ENCODE measurements around the gene FKBP6. TPM values are rescaled to one million over a fixed set of nuclear protein-coding genes. Genes with fewer than 3 reads are reported as not detected.
"Not testable (repeated sequence)": the region's sequence is repeated elsewhere in the genome, so short reads cannot be mapped to it uniquely, and the experiment has no call there.

Gene FKBP6
- total RNA-seq, 1 donor: not detected

DNA sequence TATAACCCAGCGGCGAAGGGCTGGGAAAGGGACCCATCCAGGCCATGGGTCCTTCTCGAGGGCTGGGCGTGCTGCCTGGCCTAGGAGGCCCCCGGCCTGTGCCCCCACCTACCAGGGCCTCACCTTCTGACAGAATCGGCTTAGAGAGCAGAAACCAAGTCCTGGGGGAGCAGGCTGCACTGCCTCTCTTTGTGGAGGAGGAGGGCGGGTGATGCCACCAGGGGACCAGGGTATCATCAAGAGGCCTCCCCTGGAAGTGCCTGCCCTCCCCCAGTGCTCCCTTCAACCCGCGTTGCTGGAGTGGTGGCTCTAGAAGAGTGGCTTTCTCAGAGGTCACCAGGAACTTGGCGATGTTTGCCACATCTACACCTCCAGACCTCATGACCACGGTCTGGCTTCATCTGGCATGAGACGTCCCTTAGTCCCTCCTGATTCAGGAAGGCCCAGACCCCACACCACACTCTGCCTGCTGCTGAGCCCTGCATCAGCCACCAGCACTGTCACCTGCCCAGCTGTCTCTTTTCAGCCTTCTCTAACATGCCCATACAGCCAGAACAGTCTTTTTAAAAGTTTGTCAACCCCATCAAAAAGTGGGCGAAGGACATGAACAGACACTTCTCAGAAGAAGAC is 31.9 kb downstream of the FKBP6 start:
- Histone ChIP-seq H3K4me1 (ENCODE audit: insufficient read depth, low read length) (peaks cover 6% of the 10 kb centered on the region), H3K4me3 (ENCODE audit: low read length) (no peak overlapping the region), H3K9me3 (ENCODE audit: low read depth, low read length) (no peaks in the 10 kb centered on the region), H3K27me3 (ENCODE audit: insufficient read depth, low read length) (no peaks in the 10 kb centered on the region)

DNA sequence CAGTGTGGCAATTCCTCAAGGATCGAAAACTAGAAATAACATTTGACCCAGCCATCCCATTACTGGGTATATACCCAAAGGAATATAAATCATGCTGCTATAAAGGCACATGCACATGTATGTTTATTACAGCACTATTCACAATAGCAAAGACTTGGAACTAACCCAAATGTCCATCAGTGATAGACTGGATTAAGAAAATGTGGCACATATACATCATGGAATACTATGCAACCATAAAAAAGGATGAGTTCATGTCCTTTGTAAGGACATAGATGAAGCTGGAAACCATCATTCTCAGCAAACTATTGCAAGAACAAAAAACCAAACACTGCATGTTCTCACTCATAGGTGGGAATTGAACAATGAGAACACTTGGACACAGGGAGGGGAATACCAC is 32.6 kb downstream of the FKBP6 start:
- H3K4me3 ChIP-seq (ENCODE audit: low read length); H3K9me3 ChIP-seq (ENCODE audit: low read depth, low read length); H3K27me3 ChIP-seq (ENCODE audit: insufficient read depth, low read length); H3K4me1 ChIP-seq (ENCODE audit: insufficient read depth, low read length): not testable (repeated sequence)

DNA sequence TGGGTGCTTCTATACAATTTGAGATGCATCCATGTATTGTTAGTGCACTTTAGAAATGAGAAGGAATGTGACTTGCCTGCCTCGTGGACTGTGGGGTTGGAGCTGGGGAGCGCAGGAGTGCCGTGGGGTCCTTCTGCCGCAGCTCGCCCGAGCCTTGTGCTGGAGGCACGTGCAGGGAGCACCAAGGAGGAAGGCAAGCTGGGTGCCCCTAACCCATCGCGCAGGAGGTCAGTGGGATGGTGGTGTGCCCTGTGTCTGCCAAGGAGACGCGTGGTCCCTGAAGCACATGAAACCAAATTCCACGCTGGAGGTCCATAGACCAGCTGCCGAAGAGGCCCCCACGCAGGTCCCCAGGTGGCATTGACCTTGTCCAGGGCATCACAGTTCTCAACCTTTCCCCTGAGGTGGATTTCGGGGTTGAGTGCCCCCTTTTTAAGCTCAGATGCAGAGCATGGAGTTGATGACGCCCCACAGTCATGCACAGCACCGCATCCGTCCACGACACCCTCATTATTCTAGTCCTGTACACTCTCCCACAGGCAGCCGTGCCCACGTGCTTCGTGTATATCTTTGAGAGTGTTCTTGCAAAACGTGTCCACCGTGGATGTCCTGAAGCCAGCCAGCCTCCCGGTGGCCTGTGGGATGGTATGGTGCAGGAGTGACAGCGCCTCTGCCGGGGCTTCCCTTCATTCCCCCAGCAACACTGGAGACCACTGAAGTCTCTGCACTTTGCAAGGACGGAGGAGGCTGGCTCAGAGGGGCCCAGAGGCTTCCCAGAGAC is 35.5 kb downstream of the FKBP6 start:
- H3K4me1 ChIP-seq (ENCODE audit: insufficient read depth, low read length): peaks cover 9% of the 10 kb centered on the region
- no peak overlapping the region for H3K4me3 ChIP-seq (ENCODE audit: low read length)
- no peaks in the 10 kb centered on the region for H3K27me3 ChIP-seq (ENCODE audit: insufficient read depth, low read length)

DNA sequence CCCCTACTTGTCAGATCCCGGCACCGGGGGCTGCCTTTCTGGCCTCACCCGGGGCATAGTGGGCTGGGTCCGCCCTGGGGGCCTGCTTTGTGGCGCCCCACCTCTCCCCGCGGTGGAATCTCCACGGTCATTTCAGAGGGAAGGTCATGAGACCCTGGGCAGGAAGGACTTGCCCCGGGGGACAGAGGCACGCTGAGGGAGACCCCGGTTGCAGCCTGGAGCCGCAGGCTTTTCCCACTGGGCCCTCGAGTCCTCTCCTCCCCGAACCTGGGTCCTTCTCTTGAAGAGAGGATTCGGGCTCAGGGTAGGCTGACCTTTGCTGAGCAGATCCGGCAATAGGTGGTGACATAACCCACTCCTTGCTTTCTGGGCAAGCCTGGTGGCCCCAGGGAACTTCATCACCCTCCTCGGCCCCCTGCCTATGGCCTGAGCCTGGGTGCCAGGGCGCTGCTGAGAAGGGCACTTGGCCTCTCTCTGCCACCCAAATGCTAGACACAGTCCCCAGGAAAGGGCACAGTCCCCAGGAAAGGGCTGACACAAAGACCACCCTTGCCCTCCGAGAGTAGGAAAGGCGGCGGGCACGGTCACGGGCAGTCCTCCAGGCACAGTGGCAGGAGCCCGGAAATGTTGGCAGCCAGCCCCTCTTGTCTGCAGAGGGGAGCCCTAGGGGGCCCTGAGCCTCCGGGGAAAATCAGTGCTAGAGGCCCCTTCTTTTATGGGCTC is 36.2 kb downstream of the FKBP6 start:
- H3K27me3 ChIP-seq (ENCODE audit: insufficient read depth, low read length): no peaks in the 10 kb centered on the region
- H3K4me1 ChIP-seq (ENCODE audit: insufficient read depth, low read length): peaks cover 9% of the 10 kb centered on the region
- no peak overlapping the region for H3K4me3 ChIP-seq (ENCODE audit: low read length)
- H3K9me3 ChIP-seq (ENCODE audit: low read depth, low read length): no peaks in the 10 kb centered on the region

More for the DNA sequence above, 35.5 kb downstream of the FKBP6 start:
- H3K9me3 ChIP-seq (ENCODE audit: low read depth, low read length): no peaks in the 10 kb centered on the region

DNA sequence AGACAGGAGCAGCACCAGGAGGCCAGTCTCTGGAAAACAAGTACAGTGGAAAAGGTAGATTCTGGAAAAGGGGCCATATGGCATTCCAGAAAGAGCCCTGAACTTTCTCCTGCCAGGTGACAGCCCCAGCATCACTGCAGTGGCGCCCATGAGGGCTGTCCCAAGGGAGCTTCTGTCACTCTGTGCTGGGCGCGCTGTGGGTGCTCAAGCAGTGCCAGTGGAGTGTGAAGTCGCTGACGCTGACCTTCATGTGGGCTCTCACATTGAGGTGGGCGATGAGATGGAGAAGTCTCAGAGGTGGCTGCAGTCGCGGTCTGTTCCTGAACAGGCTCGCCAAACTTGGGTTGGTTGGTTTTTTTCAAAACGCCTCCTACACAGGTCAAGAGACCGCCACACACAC is 38.2 kb downstream of the FKBP6 start:
- Histone ChIP-seq H3K9me3 (ENCODE audit: low read depth, low read length) (no peaks in the 10 kb centered on the region), H3K27me3 (ENCODE audit: insufficient read depth, low read length) (no peaks in the 10 kb centered on the region), H3K4me3 (ENCODE audit: low read length) (no peak overlapping the region), H3K4me1 (ENCODE audit: insufficient read depth, low read length) (peaks cover 9% of the 10 kb centered on the region)

DNA sequence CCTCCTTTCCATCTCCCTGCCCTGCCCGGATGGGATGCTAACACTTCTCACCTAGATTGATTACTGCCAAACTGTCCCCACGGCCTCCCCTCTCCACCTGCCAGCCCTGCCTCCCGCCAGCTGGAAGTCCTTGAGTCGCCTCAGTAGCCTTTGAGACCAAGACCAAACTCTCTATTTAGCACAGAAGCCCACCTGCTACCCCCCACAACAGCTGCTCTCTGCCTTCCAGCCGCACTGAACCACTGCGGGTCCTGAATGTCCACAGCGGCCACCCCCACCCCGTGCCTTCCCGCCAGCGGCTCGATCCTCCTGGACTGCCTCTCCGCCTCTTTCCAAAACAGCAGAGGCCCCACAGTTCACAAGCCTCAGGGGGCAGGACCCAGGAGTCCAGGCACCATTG is 39.0 kb downstream of the FKBP6 start:
- peaks cover 9% of the 10 kb centered on the region for H3K4me1 ChIP-seq (ENCODE audit: insufficient read depth, low read length)
- H3K4me3 ChIP-seq (ENCODE audit: low read length): no peak overlapping the region
- H3K9me3 ChIP-seq (ENCODE audit: low read depth, low read length): no peaks in the 10 kb centered on the region
- no peaks in the 10 kb centered on the region for H3K27me3 ChIP-seq (ENCODE audit: insufficient read depth, low read length)

DNA sequence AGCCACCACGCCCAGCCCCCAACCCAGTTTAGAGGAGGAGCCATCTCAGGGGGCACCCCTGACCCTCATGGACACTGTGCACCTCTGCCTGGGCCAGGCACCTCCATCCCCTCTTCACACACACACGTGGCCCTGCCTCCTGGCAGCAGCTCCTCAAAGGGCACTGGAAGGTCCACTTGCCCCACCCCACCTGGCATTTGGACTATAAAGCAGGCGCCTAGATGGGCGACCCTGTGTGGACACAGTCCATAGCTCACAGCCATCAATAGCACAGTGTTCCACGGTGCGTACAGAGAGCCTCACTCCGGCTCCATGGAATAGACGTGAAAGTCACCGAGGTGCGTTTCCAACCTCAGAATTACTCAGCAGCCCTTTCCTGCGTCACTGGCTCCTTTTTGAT is 41.0 kb downstream of the FKBP6 start:
- H3K4me1 ChIP-seq (ENCODE audit: insufficient read depth, low read length): peaks cover 9% of the 10 kb centered on the region
- H3K9me3 ChIP-seq (ENCODE audit: low read depth, low read length): no peaks in the 10 kb centered on the region
- no peaks in the 10 kb centered on the region for H3K27me3 ChIP-seq (ENCODE audit: insufficient read depth, low read length)

DNA sequence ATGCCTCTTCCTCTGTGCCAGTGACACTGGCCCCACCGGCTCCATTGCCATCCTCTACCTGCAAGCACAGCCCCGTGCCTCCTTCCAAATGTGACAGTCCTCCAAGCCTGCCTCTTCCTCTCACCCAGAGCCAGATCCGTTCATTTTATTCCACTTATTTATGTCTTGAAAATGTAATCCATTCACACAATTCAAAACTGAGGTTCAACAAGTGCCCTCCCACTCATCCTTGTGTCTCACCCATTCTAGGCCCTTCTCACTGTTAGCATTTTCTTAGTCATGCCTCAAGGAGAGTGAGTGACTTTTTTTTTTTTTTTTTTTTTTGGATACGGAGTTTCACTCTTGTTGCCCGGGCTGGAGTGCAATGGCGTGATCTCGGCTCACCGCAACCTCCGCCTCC is 41.7 kb downstream of the FKBP6 start:
- Histone ChIP-seq H3K9me3 (ENCODE audit: low read depth, low read length) (no peaks in the 10 kb centered on the region), H3K4me1 (ENCODE audit: insufficient read depth, low read length) (peaks cover 9% of the 10 kb centered on the region), H3K4me3 (ENCODE audit: low read length) (no peak overlapping the region), H3K27me3 (ENCODE audit: insufficient read depth, low read length) (no peaks in the 10 kb centered on the region)

More for the DNA sequence above, 41.0 kb downstream of the FKBP6 start:
- H3K4me3 ChIP-seq (ENCODE audit: low read length): no peak overlapping the region

DNA sequence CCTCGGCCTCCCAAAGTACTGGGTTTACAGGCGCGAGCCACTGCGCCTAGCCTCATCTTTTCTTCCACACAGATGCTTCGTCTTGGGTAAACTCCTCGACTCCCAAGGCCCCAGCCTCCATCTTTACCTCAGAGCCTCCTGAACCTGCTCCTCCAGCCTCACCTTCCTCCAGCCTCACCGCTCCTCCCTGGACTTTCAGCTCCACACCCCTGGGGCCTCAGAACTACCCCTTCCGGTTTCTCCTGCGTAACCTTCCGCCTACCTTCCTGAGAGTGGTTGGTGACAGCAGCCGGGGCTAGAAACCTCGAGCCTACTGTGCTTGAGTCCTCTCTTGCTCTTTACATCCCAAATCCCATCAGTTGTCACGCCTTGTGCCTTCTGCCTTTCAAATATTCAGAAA is 45.8 kb downstream of the FKBP6 start:
- peaks cover 3% of the 10 kb centered on the region for H3K27me3 ChIP-seq (ENCODE audit: insufficient read depth, low read length)
- no peaks in the 10 kb centered on the region for H3K4me1 ChIP-seq (ENCODE audit: insufficient read depth, low read length)
- no peak overlapping the region for H3K4me3 ChIP-seq (ENCODE audit: low read length)
- H3K9me3 ChIP-seq (ENCODE audit: low read depth, low read length): no peaks in the 10 kb centered on the region

DNA sequence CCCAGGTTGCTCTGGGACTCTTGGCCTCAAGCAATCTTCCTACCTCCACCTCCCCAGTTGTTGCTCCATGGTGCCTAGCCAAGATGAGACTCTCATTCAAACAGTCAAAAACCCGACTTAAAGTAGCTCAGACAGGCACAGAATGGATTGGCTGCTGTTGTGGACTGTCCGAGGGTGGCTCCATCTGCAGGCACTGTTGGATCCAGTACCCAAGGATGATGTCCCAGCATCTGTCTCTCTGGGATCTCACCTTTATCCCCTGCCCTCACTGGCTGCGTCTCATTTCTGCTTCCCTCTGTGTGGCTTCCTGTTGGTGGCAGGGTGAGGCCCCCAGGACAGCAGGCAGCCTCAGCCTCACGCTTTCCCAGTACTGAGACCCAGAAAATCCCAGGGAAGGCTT is 48.3 kb downstream of the FKBP6 start:
- not testable (repeated sequence) for H3K4me3 ChIP-seq (ENCODE audit: low read length); H3K4me1 ChIP-seq (ENCODE audit: insufficient read depth, low read length); H3K27me3 ChIP-seq (ENCODE audit: insufficient read depth, low read length); H3K9me3 ChIP-seq (ENCODE audit: low read depth, low read length)

DNA sequence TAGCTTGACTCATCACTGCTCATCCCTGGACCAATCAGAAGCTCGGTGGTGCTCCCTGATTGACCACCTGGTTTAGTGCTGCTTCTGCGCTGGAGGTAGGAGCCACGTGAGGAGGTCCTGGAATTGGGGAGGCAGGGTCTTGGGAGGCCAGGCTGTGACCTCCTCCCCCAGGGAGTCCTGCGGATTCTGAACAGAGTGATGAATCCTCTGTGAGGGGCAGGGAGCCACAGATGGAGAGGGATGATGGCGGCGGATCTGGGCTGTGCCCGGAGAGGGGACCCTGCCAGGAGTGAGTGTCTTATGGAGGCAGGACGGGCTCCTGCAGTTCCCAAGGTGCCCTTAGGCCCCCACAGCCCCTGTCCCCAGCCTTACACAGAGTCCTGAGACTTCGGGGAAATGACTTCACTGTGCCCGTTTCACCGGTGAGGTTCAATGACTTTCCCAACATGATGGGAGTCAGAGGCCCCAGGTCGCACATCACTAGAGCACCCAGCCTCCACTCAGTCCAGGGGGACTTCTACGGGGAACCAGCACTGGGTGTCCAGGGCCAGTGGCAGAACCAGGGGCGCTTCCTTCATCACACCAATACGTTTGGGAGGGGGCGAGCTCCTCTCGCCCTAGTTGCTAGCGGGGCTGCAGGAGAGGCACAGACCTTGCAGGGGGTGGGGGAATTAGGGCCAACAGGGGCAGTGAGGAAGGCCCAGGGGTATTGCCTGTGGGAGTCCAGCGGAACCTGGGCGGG is 48.9 kb downstream of the FKBP6 start:
- Histone ChIP-seq H3K27me3 (ENCODE audit: insufficient read depth, low read length) (peaks cover 3% of the 10 kb centered on the region), H3K9me3 (ENCODE audit: low read depth, low read length) (no peaks in the 10 kb centered on the region), H3K4me1 (ENCODE audit: insufficient read depth, low read length) (no peaks in the 10 kb centered on the region), H3K4me3 (ENCODE audit: low read length) (no peak overlapping the region)

DNA sequence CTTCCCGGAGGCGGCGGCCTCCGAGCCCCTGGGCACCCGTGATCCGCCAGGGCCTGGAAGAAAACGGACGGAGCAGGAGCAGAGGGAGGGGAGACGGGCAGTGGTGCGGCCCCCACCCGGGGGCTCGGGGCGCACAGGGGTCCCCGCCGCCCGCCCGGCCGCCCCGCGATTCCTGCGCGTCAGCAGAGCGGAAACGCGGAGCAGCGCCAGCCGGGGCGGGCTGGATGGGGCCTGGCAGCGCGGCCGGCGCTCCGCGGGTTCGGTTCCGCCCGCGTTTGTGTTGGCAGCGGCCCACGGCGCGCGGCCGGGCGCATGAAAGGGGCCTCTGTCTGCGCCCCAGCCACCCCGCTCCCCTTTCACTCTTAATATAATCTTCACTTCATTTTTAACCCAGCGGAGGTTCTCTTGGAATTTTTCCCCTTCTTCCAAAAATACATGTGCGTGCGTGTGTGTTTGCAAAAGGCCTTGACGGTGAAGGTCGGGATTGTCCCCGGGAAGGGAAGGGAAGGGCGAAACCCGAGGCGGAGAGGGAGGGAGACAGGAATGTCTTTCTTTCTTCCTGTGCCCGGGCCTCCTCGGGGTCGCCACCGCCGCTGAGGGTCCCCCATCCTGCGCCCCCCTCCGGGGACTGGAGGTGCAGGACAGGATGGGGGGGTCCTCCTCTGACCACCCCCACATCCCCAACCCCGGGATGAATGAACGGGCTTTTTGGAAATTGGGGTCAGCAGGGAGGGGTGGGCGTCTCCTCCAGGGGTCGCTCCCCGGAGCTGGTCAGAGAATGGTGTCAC is 49.6 kb downstream of the FKBP6 start:
- not testable (repeated sequence) for H3K9me3 ChIP-seq (ENCODE audit: low read depth, low read length); H3K4me3 ChIP-seq (ENCODE audit: low read length); H3K4me1 ChIP-seq (ENCODE audit: insufficient read depth, low read length); H3K27me3 ChIP-seq (ENCODE audit: insufficient read depth, low read length)

DNA sequence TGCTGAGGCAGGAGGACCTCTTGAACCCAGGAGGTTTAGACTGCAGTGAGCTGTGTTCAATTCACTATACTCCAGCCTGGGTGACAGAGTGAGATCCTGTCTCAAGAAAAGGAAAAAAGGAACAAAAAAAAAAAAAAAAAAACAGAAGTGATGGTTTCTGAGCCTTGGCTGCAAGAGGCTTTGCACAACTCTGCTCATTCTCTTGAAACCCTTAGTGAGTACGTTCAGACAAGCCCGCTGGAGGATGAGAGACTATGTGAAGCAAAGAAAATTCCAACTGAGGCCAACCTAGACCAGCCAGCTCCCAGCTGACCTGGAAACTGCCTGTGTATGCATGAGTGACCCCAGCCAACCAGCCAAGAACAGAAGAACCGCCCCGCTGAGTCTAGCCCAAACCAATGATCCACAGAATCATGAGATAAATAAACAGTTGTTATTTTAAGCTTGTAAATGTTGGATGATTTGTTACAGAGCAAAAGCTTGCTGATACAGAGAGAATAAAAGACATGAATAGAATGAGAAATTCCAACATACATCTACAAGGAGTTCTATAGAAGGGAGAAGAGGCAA is 55.1 kb downstream of the FKBP6 start:
- no peak overlapping the region for H3K4me3 ChIP-seq (ENCODE audit: low read length)
- peaks cover 9% of the 10 kb centered on the region for H3K9me3 ChIP-seq (ENCODE audit: low read depth, low read length)
- peaks cover 1% of the 10 kb centered on the region for H3K27me3 ChIP-seq (ENCODE audit: insufficient read depth, low read length)
- peaks cover 12% of the 10 kb centered on the region for H3K4me1 ChIP-seq (ENCODE audit: insufficient read depth, low read length)

DNA sequence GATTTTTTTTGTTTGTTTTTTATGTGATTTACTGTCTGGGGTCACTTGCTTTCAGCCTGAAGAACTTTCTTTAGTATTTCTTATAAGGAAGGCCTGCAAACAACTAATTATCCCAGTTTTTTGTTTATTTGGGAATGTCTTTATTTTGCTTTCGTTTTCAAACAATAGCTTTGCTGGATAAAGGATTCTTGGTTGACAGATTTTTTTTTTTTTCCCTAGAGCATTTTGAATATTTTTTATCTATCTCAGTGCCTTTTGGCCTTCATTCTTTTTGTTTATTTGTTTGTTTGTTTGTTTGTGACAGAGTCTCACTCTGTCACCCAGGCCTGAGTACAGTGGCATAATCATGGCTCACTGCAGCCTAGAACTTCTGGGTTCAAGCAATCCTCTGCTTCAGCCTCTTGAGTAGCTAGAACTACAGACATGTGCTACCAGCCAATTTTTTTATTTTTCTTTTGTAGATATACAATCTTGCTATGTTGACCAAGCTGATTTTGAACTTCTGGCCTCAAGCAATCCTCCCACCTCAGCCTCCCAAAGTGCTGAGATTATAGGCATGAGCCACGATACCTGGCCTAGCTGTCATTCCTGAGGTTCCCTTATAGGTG is 59.4 kb downstream of the FKBP6 start:
- no peak overlapping the region for H3K4me3 ChIP-seq (ENCODE audit: low read length)
- peaks cover 12% of the 10 kb centered on the region for H3K4me1 ChIP-seq (ENCODE audit: insufficient read depth, low read length)
- H3K9me3 ChIP-seq (ENCODE audit: low read depth, low read length): peaks cover 11% of the 10 kb centered on the region
- H3K27me3 ChIP-seq (ENCODE audit: insufficient read depth, low read length): no peaks in the 10 kb centered on the region
